GM03348 (cell line): ENCODE measurements around the gene ICOS.
"Not testable (repeated sequence)": the region's sequence is repeated elsewhere in the genome, so short reads cannot be mapped to it uniquely, and the experiment has no call there.

ENCODE experiments used
- DNase-seq: peaks from one replicate; pipeline ENCODE4 v3.0.0; 2012; ENCODE audit warnings: low spot score

Gene ICOS

GRCh38 chr2:203975912-203976311 lies 39.3 kb downstream of the ICOS start:
- no peak for DNase-seq

- no peak for DNase-seq
Measured at GRCh38 chr2:203982276-203982675, 45.7 kb downstream of the ICOS start.

DNA sequence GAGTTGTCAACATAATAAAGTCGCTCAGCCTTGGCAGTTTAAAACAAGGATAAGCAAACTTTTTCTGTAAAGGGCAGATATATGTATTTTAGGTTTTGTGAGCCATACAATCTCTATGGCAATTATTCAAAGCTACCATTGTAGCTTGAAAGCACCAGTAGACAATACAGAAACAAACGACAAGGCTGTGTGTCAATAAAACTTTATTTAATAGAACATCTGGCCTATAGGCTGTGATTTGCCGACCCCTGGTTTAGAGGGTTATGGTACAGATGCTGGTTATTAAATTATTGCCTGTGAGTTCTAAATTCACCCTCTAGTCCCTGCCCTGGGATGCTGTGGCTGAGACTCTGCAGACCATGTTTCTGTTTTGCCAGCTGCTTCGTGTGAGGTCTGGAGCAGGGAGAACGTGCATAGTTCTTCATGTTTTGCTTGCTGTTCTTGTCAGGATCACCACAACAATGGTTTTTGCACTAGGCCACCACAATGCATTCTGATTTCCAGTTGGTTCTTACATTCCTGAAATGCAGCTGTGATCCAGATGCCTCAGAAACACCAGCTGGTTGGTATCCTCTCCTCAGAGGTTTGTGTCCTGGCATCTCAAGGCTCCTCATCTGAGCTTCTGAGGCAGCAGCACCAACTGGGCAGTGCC lies 46.6 kb downstream of the ICOS start:
- DNase-seq = no peak

- not testable (repeated sequence) for DNase-seq
Measured at GRCh38 chr2:203985978-203986377, 49.4 kb downstream of the ICOS start.

GRCh38 chr2:203987959-203988358 lies 51.4 kb downstream of the ICOS start:
- no peak for DNase-seq

DNA sequence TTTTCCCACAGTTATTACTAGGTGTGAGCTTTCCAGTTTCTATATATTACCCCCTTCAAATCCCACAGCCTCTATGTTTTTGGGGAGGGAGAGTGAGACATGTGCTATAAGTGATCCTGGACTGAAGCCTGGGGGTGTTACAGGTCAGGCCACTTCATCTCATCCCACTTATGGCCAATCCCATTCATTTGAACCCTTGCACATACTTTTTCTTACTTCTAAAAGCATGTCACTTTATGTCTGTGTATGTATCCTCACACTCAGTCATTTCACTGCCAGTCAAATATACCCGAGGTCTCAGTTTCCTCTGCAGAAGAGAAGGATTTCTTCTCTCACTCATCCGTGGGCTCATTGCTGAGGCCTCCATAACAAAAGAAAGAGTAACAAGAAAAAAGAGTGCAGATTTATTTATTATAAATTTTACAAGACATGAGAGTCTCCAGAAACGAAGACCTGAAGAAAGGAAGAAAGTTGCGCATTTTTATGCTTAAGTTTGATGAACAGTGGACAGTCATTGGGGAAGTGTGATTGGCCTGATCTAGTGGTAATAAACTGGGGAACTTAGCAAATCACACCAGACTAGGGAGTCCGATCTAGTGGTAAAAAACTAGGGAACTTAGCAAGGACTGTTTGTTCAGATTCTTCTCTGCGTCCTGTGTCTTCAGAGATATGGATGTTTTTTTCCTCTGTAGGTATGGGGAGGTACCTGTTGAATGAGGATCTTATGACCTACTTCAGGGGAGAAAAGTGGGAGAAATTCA lies 52.1 kb downstream of the ICOS start:
- DNase-seq = no peak

DNA sequence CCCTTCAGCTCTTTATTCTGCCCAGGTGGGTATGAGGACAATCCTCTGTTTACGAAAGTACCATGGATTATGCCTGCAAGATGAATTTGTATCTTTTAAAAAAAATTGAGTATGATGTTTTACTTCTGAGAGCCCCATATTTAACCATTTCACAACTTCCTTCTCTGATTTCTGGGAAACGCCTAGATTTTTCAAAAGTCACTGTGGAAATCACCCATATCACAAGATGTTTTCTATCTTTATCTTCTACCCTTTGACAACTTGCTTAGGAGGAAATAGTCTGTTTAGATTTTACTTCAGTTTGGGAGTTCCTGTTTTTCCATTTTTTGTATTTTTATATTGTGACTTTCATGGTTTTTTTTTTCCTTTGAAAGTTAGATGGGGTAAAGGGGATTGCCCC lies 53.0 kb downstream of the ICOS start:
- DNase-seq = no peak

- DNase-seq = no peak
Measured at GRCh38 chr2:203992509-203992908, 55.9 kb downstream of the ICOS start.

DNA sequence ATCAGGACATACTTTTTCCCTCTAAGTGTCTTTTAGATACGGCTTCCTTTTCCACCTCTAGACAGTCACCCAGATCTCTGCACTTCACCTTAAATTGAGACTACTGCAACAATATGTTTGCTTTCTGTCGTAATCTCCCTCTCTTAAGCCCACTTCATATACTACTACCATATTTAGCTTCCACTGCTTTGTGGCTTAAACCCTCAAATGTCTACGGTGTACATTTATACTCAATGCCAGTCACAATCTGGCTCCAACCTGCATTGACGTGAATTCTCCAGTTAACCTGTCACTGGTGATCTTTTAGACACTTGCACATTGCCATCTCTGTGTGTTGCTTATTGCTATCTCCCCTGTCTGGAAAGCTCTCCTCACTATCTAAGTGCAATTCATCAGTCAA lies 56.4 kb downstream of the ICOS start:
- DNase-seq = no peak

DNA sequence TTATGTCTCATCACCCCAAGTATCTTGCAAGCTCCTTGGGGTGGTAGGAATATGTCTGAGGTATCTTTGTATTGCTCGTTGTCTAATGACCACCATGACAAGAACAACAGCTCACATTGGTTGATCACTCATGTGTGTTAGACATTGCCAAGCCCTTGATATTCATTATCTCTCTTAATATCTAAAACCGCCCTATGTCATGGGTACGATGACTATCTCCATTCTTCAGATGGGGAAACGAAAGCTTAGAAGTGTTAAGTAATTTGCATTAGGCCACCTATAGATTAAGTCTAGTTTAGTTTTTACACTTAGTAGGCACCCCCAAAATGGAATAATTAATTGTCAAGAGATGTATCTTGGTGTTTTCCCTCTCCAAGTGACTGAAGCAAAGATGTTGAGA lies 57.0 kb downstream of the ICOS start:
- no peak for DNase-seq

DNA sequence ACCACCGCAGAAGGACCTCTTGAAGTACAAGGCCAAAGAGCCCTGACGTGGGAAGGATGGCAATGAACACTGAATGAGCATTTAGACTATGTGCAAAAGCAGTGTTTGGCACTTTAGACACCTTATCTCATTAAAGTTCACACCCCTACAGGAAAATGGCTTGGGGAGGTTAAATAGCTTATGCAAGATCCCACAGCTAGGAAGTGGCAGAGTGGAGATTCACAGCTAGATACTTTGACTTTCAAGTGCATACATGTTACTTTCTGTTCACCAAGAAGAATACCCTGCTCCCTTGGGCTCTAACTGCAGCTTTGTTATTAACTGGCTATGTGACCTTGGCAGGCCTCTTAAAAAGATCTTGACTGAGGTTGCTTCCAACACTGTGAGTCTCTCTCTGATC lies 58.2 kb downstream of the ICOS start:
- no peak for DNase-seq

GRCh38 chr2:203996692-203997091 lies 60.1 kb downstream of the ICOS start:
- no peak for DNase-seq

- DNase-seq = no peak
Measured at GRCh38 chr2:203997481-203997880, 60.9 kb downstream of the ICOS start.

GRCh38 chr2:203997980-203998809 lies 61.6 kb downstream of the ICOS start:
- DNase-seq = no peak

DNA sequence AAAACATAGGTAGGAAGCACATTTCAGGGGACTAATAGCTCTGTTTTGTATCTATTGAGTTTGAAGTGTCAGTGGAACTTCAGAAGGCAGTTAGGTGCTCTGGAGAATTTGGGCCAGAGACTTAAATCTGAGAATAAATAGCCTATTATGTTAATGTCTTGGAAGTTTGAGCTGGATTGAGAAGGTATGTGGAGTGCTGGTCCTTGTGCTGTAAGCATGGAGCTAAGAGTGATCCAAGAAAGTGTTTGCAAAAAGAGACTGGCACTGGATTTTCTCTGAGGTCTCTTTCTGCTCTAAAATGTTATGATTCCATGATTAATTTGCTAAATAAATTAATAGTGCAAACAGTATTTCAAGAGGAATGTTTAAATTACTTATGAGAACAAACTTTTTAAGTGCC lies 63.3 kb downstream of the ICOS start:
- DNase-seq = no peak

GRCh38 chr2:204000446-204000845 lies 63.9 kb downstream of the ICOS start:
- no peak for DNase-seq

- no peak for DNase-seq
Measured at GRCh38 chr2:204003276-204003990, 66.9 kb downstream of the ICOS start.

GRCh38 chr2:204004912-204005311 lies 68.3 kb downstream of the ICOS start:
- no peak for DNase-seq

- no peak for DNase-seq
Measured at GRCh38 chr2:204005940-204006721, 69.6 kb downstream of the ICOS start.

GRCh38 chr2:204008352-204008751 lies 71.8 kb downstream of the ICOS start:
- DNase-seq = no peak
